DMS53 (cell line): ENCODE measurements around the gene FSHR.

ENCODE experiments used
- DNase-seq: peaks from one replicate; lab custom pipeline; 2025; lab: John Stamatoyannopoulos, UW

FSHR gene

GRCh38 chr2:49111456-49111855 lies 42.9 kb downstream of the FSHR start:
- DNase-seq, result no peak

- DNase-seq, result no peak
Measured at GRCh38 chr2:49111006-49111405, 43.3 kb downstream of the FSHR start.

GRCh38 chr2:49110571-49110970 lies 43.7 kb downstream of the FSHR start:
- DNase-seq, result no peak

GRCh38 chr2:49108851-49109250 lies 45.5 kb downstream of the FSHR start:
- DNase-seq, result no peak

- no peak for DNase-seq
Measured at GRCh38 chr2:49108436-49108835, 45.9 kb downstream of the FSHR start.

- no peak for DNase-seq
Measured at GRCh38 chr2:49105506-49105905, 48.8 kb downstream of the FSHR start.

- no peak for DNase-seq
Measured at GRCh38 chr2:49102146-49102545, 52.2 kb downstream of the FSHR start.

- DNase-seq, result peak; percentile 7
Measured at GRCh38 chr2:49080681-49081080, 73.6 kb downstream of the FSHR start.

GRCh38 chr2:49070716-49071115 lies 83.6 kb downstream of the FSHR start:
- no peak for DNase-seq

- DNase-seq, result no peak
Measured at GRCh38 chr2:49069829-49070228, 84.5 kb downstream of the FSHR start.

- DNase-seq, result no peak
Measured at GRCh38 chr2:49068613-49069012, 85.7 kb downstream of the FSHR start.

- DNase-seq, result no peak
Measured at GRCh38 chr2:49067971-49068370, 86.3 kb downstream of the FSHR start.

GRCh38 chr2:49053156-49053555 lies 101.2 kb downstream of the FSHR start:
- DNase-seq, result no peak

GRCh38 chr2:49050265-49050664 lies 104.0 kb downstream of the FSHR start:
- no peak for DNase-seq

- no peak for DNase-seq
Measured at GRCh38 chr2:49049161-49049560, 105.2 kb downstream of the FSHR start.

GRCh38 chr2:49045083-49045482 lies 109.2 kb downstream of the FSHR start:
- DNase-seq, result no peak

GRCh38 chr2:49044350-49045079 lies 109.8 kb downstream of the FSHR start:
- peak; percentile 57 for DNase-seq

GRCh38 chr2:49043405-49043982 lies 110.8 kb downstream of the FSHR start:
- no peak for DNase-seq

GRCh38 chr2:49042488-49042887 lies 111.8 kb downstream of the FSHR start:
- DNase-seq, result no peak

- no peak for DNase-seq
Measured at GRCh38 chr2:49041061-49041460, 113.3 kb downstream of the FSHR start.

- DNase-seq, result peak; percentile 82
Measured at GRCh38 chr2:49037197-49037596, 117.1 kb downstream of the FSHR start.

GRCh38 chr2:49035481-49035880 lies 118.8 kb downstream of the FSHR start:
- peak; percentile 75 for DNase-seq

GRCh38 chr2:49033394-49034185 lies 120.7 kb downstream of the FSHR start:
- DNase-seq, result no peak
